IPS DF 6.9 (cell line): Measurements from ENCODE around the gene SIKE1.
"Not testable (repeated sequence)": the region's sequence is repeated elsewhere in the genome, so short reads cannot be mapped to it uniquely, and the experiment has no call there.

Source experiments
- DNase-seq: peaks from one replicate; pipeline ENCODE4 v3.0.0-alpha.2; 2013; ENCODE audit warnings: low read depth, low spot score
- H3K27ac ChIP-seq: one replicate; pipeline ENCODE4 v1.5.1; 2013; ENCODE audit warnings: low read length, control low read depth
- H3K27me3 ChIP-seq: 2 replicates; pipeline ENCODE4 v1.6.1; 2013; ENCODE audit warnings: mild to moderate bottlenecking, low read length; ENCODE audit not compliant: control insufficient read depth, insufficient read depth
- H3K36me3 ChIP-seq: 2 replicates; pipeline ENCODE4 v1.6.1; 2013; ENCODE audit warnings: low read length; ENCODE audit not compliant: control insufficient read depth, insufficient read depth
- H3K4me1 ChIP-seq: 2 replicates; pipeline ENCODE4 v1.6.1; 2013; ENCODE audit warnings: low read length; ENCODE audit not compliant: control insufficient read depth, insufficient read depth
- H3K4me3 ChIP-seq: 2 replicates; pipeline ENCODE4 v1.5.1; 2013; ENCODE audit warnings: mild to moderate bottlenecking, low read length
- H3K9me3 ChIP-seq: 2 replicates; pipeline ENCODE4 v1.6.1; 2013; ENCODE audit warnings: low read length, inconsistent platforms; ENCODE audit not compliant: control insufficient read depth, insufficient read depth
- WGBS: extraction: QIAGEN DNeasy Blood & Tissue Kit; methylation state at CpG from one replicate; pipeline ENCODE4 v1.1.7; 2013; ENCODE audit warnings: mixed read lengths, missing lambda C conversion rate; ENCODE audit not compliant: insufficient read length, insufficient coverage; 5-methylcytosine and 5-hydroxymethylcytosine counted together

SIKE1 gene

DNA sequence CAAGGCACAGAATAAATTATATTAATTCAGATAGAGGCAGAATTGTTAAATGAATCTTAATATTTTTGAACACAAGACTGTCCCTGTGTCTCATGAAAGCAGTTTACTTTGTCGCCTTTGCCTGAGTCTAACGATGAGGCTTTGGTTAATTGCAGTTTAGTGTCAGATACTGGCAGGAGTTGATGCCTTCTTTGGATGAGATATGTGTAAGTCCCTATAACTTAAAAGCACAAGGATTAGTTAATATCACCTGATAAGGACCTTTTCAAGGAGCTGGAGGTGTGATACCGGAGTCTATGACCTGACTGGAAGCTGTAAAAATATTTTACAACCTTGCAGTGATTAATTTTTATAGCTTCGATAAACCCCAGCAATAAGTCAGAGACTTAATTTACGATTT lies 2.0 kb upstream of the SIKE1 start:
- no peak overlapping the region for H3K4me3 ChIP-seq
- WGBS: no CpG with 5 or more reads among the region's 5 CpGs
- peaks cover 4% of the 10 kb centered on the region; the same call in 1 of the 2 replicates for H3K36me3 ChIP-seq
- DNase-seq: no peak
- H3K27me3 ChIP-seq: no peaks in the 10 kb centered on the region
- no peaks in the 10 kb centered on the region for H3K4me1 ChIP-seq
- H3K27ac ChIP-seq: no peak overlapping the region
- no peaks in the 10 kb centered on the region for H3K9me3 ChIP-seq

DNA sequence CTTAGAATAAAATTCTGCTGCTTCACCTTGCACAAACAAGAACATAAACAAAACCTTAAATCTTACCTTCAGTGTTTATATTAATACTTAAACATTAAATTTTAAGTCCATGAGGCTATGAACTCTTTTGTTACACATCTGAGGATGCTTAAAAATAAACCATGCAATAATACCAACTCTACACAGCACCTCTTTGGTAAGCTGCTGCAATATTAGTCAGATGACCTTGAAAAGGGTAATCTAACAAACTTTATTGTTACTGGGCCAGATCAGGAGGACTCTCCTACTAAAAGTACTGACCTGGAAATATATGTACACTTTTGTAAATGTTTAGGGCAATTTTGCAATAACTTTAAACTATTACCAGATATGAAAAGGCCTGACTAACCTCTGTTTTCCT lies 763 bp downstream of the SIKE1 start:
- no peaks in the 10 kb centered on the region for H3K9me3 ChIP-seq
- no peak overlapping the region for H3K27ac ChIP-seq
- peaks cover 4% of the 10 kb centered on the region; the same call in 1 of the 2 replicates for H3K36me3 ChIP-seq
- no peaks in the 10 kb centered on the region for H3K27me3 ChIP-seq
- no peaks in the 10 kb centered on the region for H3K4me1 ChIP-seq
- no peak for DNase-seq
- H3K4me3 ChIP-seq: peak overlapping the region; percentile 91; the same call in 1 of the 2 replicates

DNA sequence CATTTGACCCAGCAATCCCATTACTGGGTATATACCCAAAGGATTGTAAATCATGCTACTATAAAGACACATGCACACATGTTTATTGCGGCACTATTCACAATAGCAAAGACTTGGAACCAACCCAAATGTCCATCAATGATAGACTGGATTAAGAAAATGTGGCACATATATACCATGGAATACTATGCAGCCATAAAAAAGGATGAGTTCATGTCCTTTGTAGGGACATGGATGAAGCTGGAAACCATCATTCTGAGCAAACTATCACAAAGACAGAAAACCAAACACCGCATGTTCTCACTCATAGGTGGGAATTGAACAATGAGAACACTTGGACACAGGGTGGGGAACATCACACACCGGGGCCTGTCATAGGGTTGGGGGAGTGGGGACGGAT lies 3.8 kb downstream of the SIKE1 start:
- not testable (repeated sequence) for DNase-seq, H3K4me1 ChIP-seq, H3K9me3 ChIP-seq, H3K36me3 ChIP-seq, H3K27ac ChIP-seq, H3K4me3 ChIP-seq, H3K27me3 ChIP-seq
- WGBS: no CpG with 5 or more reads among the region's 4 CpGs

DNA sequence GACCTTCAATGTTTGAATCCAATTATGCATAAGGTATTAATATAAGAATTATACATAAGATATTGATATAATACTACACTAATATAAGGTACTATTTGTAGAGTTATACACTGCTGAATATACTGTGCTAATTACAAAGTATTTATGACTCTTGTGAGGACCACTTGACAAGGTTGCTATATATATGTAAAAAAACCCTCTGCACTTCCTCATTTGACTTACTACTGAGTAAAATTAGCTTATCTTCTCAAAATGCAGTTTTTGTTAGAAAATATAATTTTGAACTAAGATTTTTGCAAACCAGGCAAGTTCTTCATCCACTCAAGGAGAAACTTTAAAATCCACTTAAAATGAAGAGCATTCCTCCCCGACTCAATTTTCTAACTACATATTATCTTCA lies 8.5 kb downstream of the SIKE1 start:
- WGBS: 100% methylated on average over 1 of the region's 1 CpG
- Histone ChIP-seq H3K4me3 (no peak overlapping the region), H3K9me3 (no peaks in the 10 kb centered on the region), H3K4me1 (no peaks in the 10 kb centered on the region), H3K27ac (no peak overlapping the region), H3K36me3 (no peaks in the 10 kb centered on the region), H3K27me3 (no peaks in the 10 kb centered on the region)
- DNase-seq: no peak

DNA sequence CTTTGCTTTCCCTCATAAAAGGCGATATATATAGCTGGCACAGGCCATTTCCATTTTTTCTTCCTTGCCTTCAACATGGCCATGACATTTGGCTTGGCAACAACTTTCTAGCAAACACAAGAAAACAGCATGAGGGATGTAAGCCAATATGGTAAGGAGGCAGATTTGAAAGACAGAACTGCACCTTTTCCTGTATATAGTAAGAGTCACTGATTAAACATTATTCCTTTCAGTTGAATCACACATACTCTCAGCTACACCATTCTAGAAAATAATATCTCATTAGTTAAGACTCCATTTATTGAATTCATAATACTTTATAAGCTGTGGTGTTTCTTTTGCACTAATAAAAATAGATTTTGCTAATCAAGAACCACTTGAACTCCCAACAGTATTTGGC lies 9.5 kb downstream of the SIKE1 start:
- DNase-seq: no peak
- Histone ChIP-seq H3K4me1 (no peaks in the 10 kb centered on the region), H3K9me3 (no peaks in the 10 kb centered on the region), H3K4me3 (no peak overlapping the region), H3K27me3 (no peaks in the 10 kb centered on the region), H3K27ac (no peak overlapping the region), H3K36me3 (no peaks in the 10 kb centered on the region)
- WGBS: no CpG with 5 or more reads among the region's 1 CpG

DNA sequence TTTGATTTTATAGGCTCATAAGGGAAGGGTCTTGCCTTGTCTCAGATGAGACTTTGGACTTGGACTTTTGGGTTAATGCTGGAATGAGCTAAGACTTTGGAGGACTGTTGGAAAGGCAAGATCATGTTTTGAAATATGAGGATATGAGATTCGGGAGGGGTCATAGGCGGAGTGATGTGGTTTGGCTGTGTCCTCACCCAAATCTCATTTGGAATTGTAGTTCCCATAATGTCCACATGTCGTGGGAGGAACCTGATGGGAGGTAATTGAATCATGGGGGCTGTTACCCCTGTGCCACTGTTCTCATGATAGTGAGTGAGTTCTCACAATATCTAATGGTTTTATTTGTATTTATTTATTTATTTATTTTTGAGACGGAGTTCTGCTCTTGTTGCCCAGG lies 15.8 kb downstream of the SIKE1 start:
- 0 out of 2 replicates have a peak, but pooled peaks cover 1% of the 10 kb centered on the region for H3K27me3 ChIP-seq
- H3K27ac ChIP-seq: no peak overlapping the region
- no peaks in the 10 kb centered on the region for H3K9me3 ChIP-seq
- no peak overlapping the region for H3K4me3 ChIP-seq
- no peaks in the 10 kb centered on the region; the same call in 1 of the 2 replicates for H3K4me1 ChIP-seq
- no CpG with 5 or more reads among the region's 4 CpGs for WGBS
- H3K36me3 ChIP-seq: no peaks in the 10 kb centered on the region
- no peak for DNase-seq

DNA sequence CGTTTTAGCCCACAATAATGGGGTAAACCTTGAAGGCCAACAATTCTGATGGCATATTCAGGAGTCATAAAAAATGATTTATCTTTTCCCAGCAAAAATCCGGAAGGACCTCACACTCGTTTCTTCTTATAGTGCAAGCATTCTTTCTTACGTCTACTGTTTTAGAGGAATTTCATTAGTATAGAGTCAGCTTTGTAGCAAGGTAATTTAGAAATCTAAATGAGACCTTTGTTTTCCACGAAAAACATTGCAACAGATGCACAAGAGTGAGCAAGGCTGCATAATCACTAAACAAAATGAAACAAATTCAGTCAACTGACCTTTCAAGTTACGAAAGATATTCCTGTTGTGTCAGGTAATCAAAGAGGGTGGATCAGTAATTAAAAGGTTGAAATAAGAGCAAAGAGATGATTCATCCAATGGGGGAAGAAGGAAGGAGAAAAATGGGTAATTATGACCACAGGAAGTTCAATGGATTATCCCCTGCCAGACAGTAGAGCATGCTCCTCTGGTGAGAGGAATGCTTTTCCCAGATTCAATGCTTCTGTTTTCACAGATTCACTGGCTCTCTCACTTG lies 22.1 kb downstream of the SIKE1 start:
- Histone ChIP-seq H3K4me1 (no peaks in the 10 kb centered on the region), H3K4me3 (no peak overlapping the region; the same call in 1 of the 2 replicates), H3K36me3 (no peaks in the 10 kb centered on the region), H3K9me3 (no peaks in the 10 kb centered on the region), H3K27me3 (0 out of 2 replicates have a peak, but pooled peaks cover 1% of the 10 kb centered on the region), H3K27ac (no peak overlapping the region)
- DNase-seq: no peak
- WGBS: no CpG with 5 or more reads among the region's 6 CpGs

DNA sequence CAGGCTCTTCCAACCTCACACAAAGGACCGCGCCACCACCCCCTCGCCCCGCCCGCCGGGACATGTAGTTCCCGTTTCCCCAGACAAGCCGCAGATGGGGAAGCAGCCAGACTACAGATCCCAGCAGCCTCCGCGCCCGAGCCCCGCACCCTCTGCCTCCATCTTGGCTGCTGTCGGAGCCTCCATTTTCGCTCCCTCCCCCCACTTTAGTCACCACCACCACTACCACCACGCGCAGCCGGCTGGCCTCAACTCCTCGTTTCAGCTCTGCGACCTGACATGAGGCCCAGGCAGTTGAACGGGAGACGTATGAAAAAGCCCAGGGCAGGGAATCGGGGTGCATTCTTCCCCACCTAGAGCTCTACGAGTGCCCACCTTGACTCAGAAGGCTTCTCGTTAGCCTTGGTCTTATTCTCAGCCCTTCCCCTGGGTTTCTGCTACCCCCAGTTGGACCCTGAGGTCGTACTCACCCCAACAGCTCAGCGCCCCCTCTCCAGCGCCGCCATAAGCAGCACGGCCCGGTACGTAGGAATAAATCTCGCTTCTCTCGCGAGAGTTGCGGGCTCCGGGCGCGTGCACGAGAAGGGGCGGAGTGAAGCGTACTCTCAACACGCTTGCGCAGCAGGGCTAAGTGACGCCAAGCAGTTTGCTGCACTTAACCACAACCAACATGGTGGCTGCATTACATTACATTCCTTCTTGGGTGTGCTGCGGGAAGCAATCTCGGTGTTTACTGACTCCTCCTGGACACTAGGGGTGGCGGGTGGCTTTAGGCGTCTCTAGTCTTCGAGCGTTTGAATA lies 22.8 kb downstream of the SIKE1 start, which contains the start of gene CSDE1:
Gene CSDE1, minus strand, starts transcription at position 530 of the 801 bp plus-strand sequence. CDS start 18,094 bp downstream, outside the sequence.
- Histone ChIP-seq H3K27me3 (0 out of 2 replicates have a peak, but pooled peaks cover 1% of the 10 kb centered on the region), H3K27ac (no peak within 1 kb of the TSS), H3K4me1 (no peaks in the 10 kb centered on the region), H3K4me3 (peak within 1 kb of the TSS; percentile 60), H3K36me3 (no peaks in the 10 kb centered on the region), H3K9me3 (no peaks in the 10 kb centered on the region)
- WGBS: no CpG with 5 or more reads among the region's 50 CpGs
- peak; percentile 92 for DNase-seq

DNA sequence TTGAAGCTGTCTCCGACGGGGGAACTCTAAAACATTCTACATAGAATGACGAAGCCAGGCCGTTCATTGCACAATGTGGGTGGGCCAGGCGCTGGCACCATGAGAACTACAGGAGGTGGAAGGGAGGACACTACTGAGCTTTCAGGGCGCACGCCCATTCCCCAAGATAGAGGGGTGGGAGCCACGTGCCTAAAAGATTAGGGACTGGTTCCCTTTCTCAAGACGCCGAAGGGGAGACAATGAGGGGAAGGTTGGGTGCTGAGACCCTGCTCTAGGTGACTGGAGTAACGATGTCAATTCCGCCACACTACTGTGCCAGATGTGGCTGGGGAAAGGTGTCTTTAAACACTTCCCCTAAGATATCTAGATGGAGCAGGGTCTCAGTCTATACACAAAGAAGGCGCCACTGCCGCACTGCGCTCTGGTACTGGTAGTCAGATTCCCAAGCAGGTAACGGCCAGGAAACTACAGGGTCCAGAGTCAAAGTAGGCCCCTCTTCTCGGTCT lies 23.5 kb downstream of the SIKE1 start:
- Histone ChIP-seq H3K27me3 (0 out of 2 replicates have a peak, but pooled peaks cover 1% of the 10 kb centered on the region), H3K9me3 (no peaks in the 10 kb centered on the region), H3K4me3 (peak overlapping the region; percentile 60; the same call in 1 of the 2 replicates), H3K4me1 (no peaks in the 10 kb centered on the region), H3K36me3 (no peaks in the 10 kb centered on the region), H3K27ac (no peak overlapping the region)
- no peak for DNase-seq
- WGBS: no CpG with 5 or more reads among the region's 17 CpGs

DNA sequence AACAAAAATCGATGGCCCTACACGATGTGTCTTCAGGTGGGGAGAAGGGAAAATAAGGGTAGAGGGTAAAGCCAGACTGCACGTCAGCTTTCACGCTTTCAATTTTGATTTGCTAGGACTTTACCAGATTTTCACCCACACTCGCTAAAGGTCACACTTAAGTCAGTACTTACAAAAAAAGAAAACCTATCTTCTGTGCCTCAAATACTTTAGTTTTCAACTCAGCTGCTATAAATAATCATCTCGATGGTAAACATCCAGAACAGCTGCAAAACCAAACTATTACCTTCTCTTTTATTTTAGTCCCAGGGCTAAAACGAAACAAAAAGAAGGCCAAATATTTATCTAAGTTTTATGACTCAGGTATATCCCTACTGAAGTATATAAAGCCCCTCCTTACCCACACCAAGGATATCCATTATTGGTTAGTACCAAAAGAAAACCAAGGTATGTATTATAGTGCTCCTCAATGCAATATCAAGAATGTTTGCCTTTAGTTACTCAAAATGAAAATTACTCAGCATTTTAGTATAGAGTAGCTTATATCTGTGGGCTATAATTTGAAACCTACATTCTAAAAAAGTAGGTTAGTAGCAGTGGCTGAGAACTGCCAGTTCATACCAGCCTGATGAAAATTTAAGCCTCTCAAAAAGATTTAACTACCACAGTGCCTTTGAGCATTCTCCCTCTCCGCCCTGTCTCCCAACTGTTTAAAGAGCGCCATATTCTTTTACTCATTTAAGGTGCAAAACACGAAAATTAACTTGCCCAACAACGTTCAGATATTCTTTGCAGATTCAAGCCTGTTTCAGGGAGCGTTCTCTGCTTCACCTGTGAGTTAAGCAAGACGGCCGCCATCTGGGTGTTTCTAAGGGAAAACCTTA lies 24.2 kb downstream of the SIKE1 start:
- no CpG with 5 or more reads among the region's 14 CpGs for WGBS
- Histone ChIP-seq H3K36me3 (no peaks in the 10 kb centered on the region), H3K4me1 (no peaks in the 10 kb centered on the region), H3K27me3 (0 out of 2 replicates have a peak, but pooled peaks cover 1% of the 10 kb centered on the region), H3K9me3 (no peaks in the 10 kb centered on the region), H3K27ac (no peak overlapping the region), H3K4me3 (peak overlapping the region; percentile 60; the same call in 1 of the 2 replicates)
- DNase-seq: no peak
